GM12878 (cell line): ENCODE data around the gene RIMBP2. TPM values are rescaled to one million over a fixed set of nuclear protein-coding genes. Genes with fewer than 3 reads are reported as not detected.

ENCODE experiments used
- ATAC-seq: fragments of 200-7000 bp; cut with Tn5 transposase; 3 replicates; pipeline ENCODE4 v1.9.1; 2020; ENCODE audit warnings: mild to moderate bottlenecking, moderate library complexity
- BruUV-seq: library from RNA; stranded (reverse); fragments of 400-500 nt; replicated peaks from 2 replicates; lab custom pipeline; 2021; lab: Mats Ljungman, UMichigan
- CTCF ChIA-PET: fragments of 300-600 bp; sonication (Branson Sonifier 250); formaldehyde crosslinking; extraction: SDS; loops from one replicate; lab custom pipeline; 2021; ENCODE audit warnings: inconsistent platforms; lab: Yijun Ruan, JAX
- POLR2A ChIA-PET: fragments of 350-600 bp; formaldehyde crosslinking; extraction: SDS; loops from one replicate; lab custom pipeline; 2021; ENCODE audit warnings: inconsistent platforms; lab: Charles Lee
- RAD21 ChIA-PET: fragments of 300-600 bp; sonication (Branson Sonifier 250); formaldehyde crosslinking; loops from one replicate; lab custom pipeline; 2023; ENCODE audit warnings: antibody characterized with exemption; ENCODE audit not compliant: unreplicated experiment; lab: Charles Lee
- SMC1A ChIA-PET: fragments of 300-600 bp; sonication (Branson Sonifier 250); formaldehyde crosslinking; loops from one replicate; lab custom pipeline; 2023; ENCODE audit not compliant: unreplicated experiment, uncharacterized antibody; lab: Charles Lee
- DNase-seq: peaks from one replicate; pipeline ENCODE4 v3.0.0-alpha.2; 2011; ENCODE audit warnings: low read depth, low spot score
- FAIRE-seq: peaks from 3 replicates; lab custom pipeline; 2011; peaks lifted over from hg19 to GRCh38; lab: Jason Lieb, UNC
- H2AFZ ChIP-seq: 2 replicates; pipeline ENCODE4 v1.6.0; 2011; ENCODE audit warnings: low read depth, low read length, control low read depth; ENCODE audit not compliant: control insufficient read depth
- H3K27ac ChIP-seq: 2 replicates; pipeline ENCODE4 v1.5.1; 2011; ENCODE audit warnings: control low read depth; ENCODE audit not compliant: control insufficient read depth, insufficient read depth
- H3K27me3 ChIP-seq, 2 experiments: replicated peaks in 1 of 2; 2 replicates each; pipeline versions ENCODE4 v1.6.0 to v1.6.1; 2011; ENCODE audit warnings: low read length in 1 of 2; ENCODE audit not compliant: control insufficient read depth in 2 of 2, insufficient read depth in 2 of 2
- H3K36me3 ChIP-seq, 2 experiments: 2 replicates each; pipeline ENCODE4 v1.5.1; 2011; ENCODE audit warnings: low read length in 1 of 2; ENCODE audit not compliant: control insufficient read depth in 2 of 2, insufficient read depth in 2 of 2
- H3K4me1 ChIP-seq: 2 replicates; pipeline ENCODE4 v1.6.1; 2011; ENCODE audit warnings: mild to moderate bottlenecking, low read length, moderate library complexity, mixed read lengths; ENCODE audit not compliant: control insufficient read depth, insufficient read depth
- H3K4me2 ChIP-seq: 2 replicates; pipeline ENCODE4 v1.6.0; 2011; ENCODE audit warnings: control low read depth; ENCODE audit not compliant: control insufficient read depth, insufficient read depth
- H3K4me3 ChIP-seq: fragments of 200-600 bp; sonication (generic); 2 replicates; pipeline ENCODE4 v1.5.1; 2016
- H3K79me2 ChIP-seq: 2 replicates; pipeline ENCODE4 v1.6.0; 2011; ENCODE audit warnings: low read length; ENCODE audit not compliant: control insufficient read depth, insufficient read depth
- H3K9ac ChIP-seq: 2 replicates; pipeline ENCODE4 v1.8.0; 2011; ENCODE audit warnings: low read length, control low read depth, mixed read lengths; ENCODE audit not compliant: control insufficient read depth, insufficient read depth
- H3K9me3 ChIP-seq: replicated peaks from 3 replicates; pipeline ENCODE4 v1.5.1; 2011; ENCODE audit warnings: mild to moderate bottlenecking, low read length; ENCODE audit not compliant: control insufficient read depth, insufficient read depth
- H4K20me1 ChIP-seq: 2 replicates; pipeline ENCODE4 v1.6.0; 2011; ENCODE audit not compliant: control insufficient read depth, insufficient read depth
- IRF4 ChIP-seq: IDR thresholded peaks from 2 replicates; pipeline ENCODE4 v1.6.1; 2011; ENCODE audit warnings: low read depth, low read length
- MEF2B ChIP-seq: fragments of 450-650 bp; IDR thresholded peaks from 2 replicates; pipeline ENCODE4 v1.6.1; 2018; ENCODE audit warnings: mild to moderate bottlenecking, moderate library complexity; ENCODE audit not compliant: partially characterized antibody, poor library complexity, severe bottlenecking
- NKRF ChIP-seq: fragments of 450-650 bp; conservative IDR thresholded peaks from 2 replicates; pipeline ENCODE4 v1.6.1; 2017; ENCODE audit warnings: mild to moderate bottlenecking, moderate library complexity
- PAX5 ChIP-seq: IDR thresholded peaks from 2 replicates; pipeline ENCODE4 v1.6.1; 2011; ENCODE audit warnings: low read depth, low read length, borderline replicate concordance
- SMAD5 ChIP-seq: IDR thresholded peaks from 2 replicates; pipeline ENCODE4 v1.6.1; 2016; ENCODE audit warnings: antibody characterized with exemption, low read depth
- WGBS: methylation state at CpG from one replicate; pipeline ENCODE4 v1.1.6; 2016; ENCODE audit warnings: low lambda C conversion rate; ENCODE audit not compliant: insufficient replicate concordance, insufficient coverage; ENCODE audit errors: missing lambda C conversion rate; 5-methylcytosine and 5-hydroxymethylcytosine counted together
- in situ Hi-C: fragments of 300-500 bp; cut with MboI; formaldehyde crosslinking; loops from 9 replicates; pipeline ENCODE4 v1.14.3; 2018; ENCODE audit warnings: mixed read lengths
- intact Hi-C: fragments of 100-400 bp; cut with micrococcal nuclease; formaldehyde crosslinking; loops from one replicate; pipeline ENCODE4 v1.14.2; 2022; ENCODE audit not compliant: unreplicated experiment
- polyA plus RNA-seq, 11 experiments: library from polyadenylated mRNA; depleted of rRNA in 4 of 11; unstranded in 6 of 11; stranded (reverse) in 5 of 11; fragments of >200 nt; fragmentation: Nextera tagmentation in 4 of 11; fragmentation: Illumina TruSeq in 1 of 11; extraction: Ambion mirVana in 4 of 11; extraction: Trizol in 1 of 11; gene quantifications; 1 replicate in 1 of 11; 2 replicates in 10 of 11; pipeline versions ENCODE4 v1.2.1 to v1.2.3, GENCODE V29; 2011 to 2016; ENCODE audit warnings: inconsistent platforms in 2 of 11, missing spikeins in 2 of 11, low read depth in 1 of 11
- total RNA-seq, 4 experiments: library from RNA; depleted of rRNA in 3 of 4; stranded (reverse); fragments of >200 nt in 3 of 4; fragmentation: Illumina TruSeq in 1 of 4; extraction: Trizol in 1 of 4; gene quantifications; 2 replicates each; pipeline versions ENCODE4 v1.2.1 to v1.2.3, GENCODE V29; 2013 to 2021

Gene RIMBP2
- total and polyA plus RNA-seq, 10 of the 15 experiments (the other 5 are each of a cell fraction or from before 2014, with no cell fraction given), result 0.04 to 2.9 (median 0.07) TPM; not detected in 1

GRCh38 chr12:130479401-130480125, 236.5 kb downstream of the RIMBP2 start (continued):
- no peak for TF ChIP-seq PAX5

- Histone ChIP-seq H3K79me2 (no peaks in the 10 kb centered on the region), H3K27ac (no peak overlapping the region), H3K36me3 (no peaks in the 10 kb centered on the region), H3K4me2 (no peak overlapping the region), H2AFZ (no peak overlapping the region), H3K4me1 (no peaks in the 10 kb centered on the region; the same call in 1 of the 2 replicates), H3K9me3 (no peaks in the 10 kb centered on the region), H3K9ac (no peak overlapping the region), H4K20me1 (no peaks in the 10 kb centered on the region), H3K4me3 (no peak overlapping the region), H3K27me3 (no peaks in the 10 kb centered on the region)
- SMC1A ChIA-PET, result no interaction called here
- DNase-seq, result no peak
- no peak for FAIRE-seq
- CTCF ChIA-PET, result no interaction called here
- no peak for ATAC-seq
- no TSS peak for BruUV-seq
- intact Hi-C loops, result no loop called here
- in situ Hi-C loops, result no loop called here
- RAD21 ChIA-PET, result no interaction called here
- POLR2A ChIA-PET, result no interaction called here
- 52% methylated on average over 15 of the region's 21 CpGs for WGBS
- no peak for TF ChIP-seq SMAD5
- no peak for TF ChIP-seq MEF2B
- no peak for TF ChIP-seq IRF4
- no peak for TF ChIP-seq NKRF
- TF ChIP-seq, all 136 proteins: peak for 0
Measured at GRCh38 chr12:130478786-130479185, 237.3 kb downstream of the RIMBP2 start.
